HepG2 (cell line): Measurements from ENCODE around the gene SLC2A4. TPM values are rescaled to one million over a fixed set of nuclear protein-coding genes. Genes with fewer than 3 reads are reported as not detected.

Source experiments
- ATAD3A ChIP-seq: sonication (generic); formaldehyde crosslinking; IDR thresholded peaks from 2 replicates; pipeline ENCODE4 v1.4.0; 2020; ENCODE audit warnings: missing genetic modification reagents
- EHMT2 ChIP-seq: fragments of 200-600 bp; sonication (generic); IDR thresholded peaks from 2 replicates; pipeline ENCODE4 v1.7.0; 2017; ENCODE audit warnings: antibody characterized with exemption, low read depth, low read length, borderline replicate concordance
- HNF4A ChIP-seq: sonication (generic); formaldehyde crosslinking; IDR thresholded peaks from 2 replicates; pipeline ENCODE4 v1.4.0; 2020; ENCODE audit warnings: missing genetic modification reagents
- MIER3 ChIP-seq: IDR thresholded peaks from 2 replicates; pipeline ENCODE4 v1.6.1; 2016; ENCODE audit warnings: missing compliant biosample characterization, borderline replicate concordance
- SOX6 ChIP-seq, 2 experiments: fragments of 450-650 bp in 1 of 2; sonication (generic) in 1 of 2; formaldehyde crosslinking in 1 of 2; IDR thresholded peaks; 2 replicates each; pipeline versions ENCODE4 v1.4.0 to v1.6.1; 2017 to 2020; ENCODE audit warnings: antibody characterized with exemption in 1 of 2, mild to moderate bottlenecking in 1 of 2, missing genetic modification reagents in 1 of 2
- SRY ChIP-seq: sonication (generic); formaldehyde crosslinking; IDR thresholded peaks from 2 replicates; pipeline ENCODE4 v1.8.0; 2022; ENCODE audit warnings: mild to moderate bottlenecking, missing genetic modification reagents
- TBX3 ChIP-seq: fragments of 450-650 bp; IDR thresholded peaks from 2 replicates; pipeline ENCODE4 v1.6.1; 2017; ENCODE audit warnings: antibody characterized with exemption, mild to moderate bottlenecking, inconsistent platforms, borderline replicate concordance
- ZFYVE20 ChIP-seq: sonication (generic); formaldehyde crosslinking; IDR thresholded peaks from 2 replicates; pipeline ENCODE4 v1.8.0; 2023; ENCODE audit warnings: low read depth, mild to moderate bottlenecking, moderate library complexity, missing genetic modification reagents, borderline replicate concordance
- ZNF331 ChIP-seq: sonication (generic); formaldehyde crosslinking; IDR thresholded peaks from 2 replicates; pipeline ENCODE4 v1.4.0; 2020; ENCODE audit warnings: missing genetic modification reagents
- ZNF382 ChIP-seq: sonication (generic); formaldehyde crosslinking; IDR thresholded peaks from 2 replicates; pipeline ENCODE4 v1.5.0; 2020; ENCODE audit warnings: missing genetic modification reagents, mild to moderate bottlenecking, borderline replicate concordance
- polyA plus RNA-seq, 8 experiments: library from polyadenylated mRNA; depleted of rRNA in 3 of 8; stranded (reverse) in 7 of 8; unstranded in 1 of 8; fragments of >200 nt; fragmentation: Illumina TruSeq in 4 of 8; extraction: Trizol in 4 of 8; gene quantifications; 2 replicates each; pipeline versions ENCODE4 v1.2.1 to v1.2.3, GENCODE V29; 2011 to 2016; ENCODE audit warnings: low read depth in 4 of 8, missing spikeins in 1 of 8, mixed read lengths in 1 of 8; ENCODE audit not compliant: insufficient read depth in 1 of 8
- total RNA-seq, 5 experiments: library from RNA; depleted of rRNA; stranded (reverse); fragments of >200 nt; fragmentation: Illumina TruSeq; extraction: Trizol; gene quantifications; 2 replicates each; pipeline ENCODE4 v1.2.3, GENCODE V29; 2016; ENCODE audit warnings: low read depth in 1 of 5
- TF ChIP-seq, protein P1 (sequence below): sonication (generic); formaldehyde crosslinking; IDR thresholded peaks from 2 replicates; pipeline ENCODE4 v1.4.0; 2020; ENCODE audit warnings: missing genetic modification reagents
- TF ChIP-seq, protein P2 (sequence below): sonication (generic); formaldehyde crosslinking; IDR thresholded peaks from one replicate; pipeline ENCODE4 v1.5.1; 2020; ENCODE audit warnings: mild to moderate bottlenecking, missing genetic modification reagents; ENCODE audit errors: not compliant biosample characterization
- TF ChIP-seq, protein P3 (sequence below): sonication (generic); formaldehyde crosslinking; IDR thresholded peaks from 2 replicates; pipeline ENCODE4 v1.9.0; 2022; ENCODE audit warnings: low read depth, missing genetic modification reagents
- TF ChIP-seq, protein P4 (sequence below): sonication (generic); formaldehyde crosslinking; IDR thresholded peaks from 2 replicates; pipeline ENCODE4 v1.4.0; 2020; ENCODE audit warnings: mild to moderate bottlenecking, missing genetic modification reagents

The SLC2A4 gene
- total and polyA plus RNA-seq, 2 of the 13 experiments (the other 11 are each of a cell fraction or from before 2014, with no cell fraction given): 4.9 to 5.8 TPM

- TF ChIP-seq HNF4A (CRISPR knock-in tag) (no peak), ZNF331 (CRISPR knock-in tag) (no peak), MIER3 (CRISPR knock-in tag) (peak; percentile 62; the same call in 1 of the 2 replicates), EHMT2 (no peak), ZFYVE20 (CRISPR knock-in tag) (no peak), TBX3 (no peak), ATAD3A (no peak), SRY (CRISPR knock-in tag) (no peak), SOX6 (IDR thresholded peaks at IDR 0.05) (no peak), SOX6 (CRISPR knock-in tag; IDR thresholded peaks at IDR 0.05) (peak; percentile 53), ZNF382 (CRISPR knock-in tag) (no peak)
- TF ChIP-seq, protein P1, sequence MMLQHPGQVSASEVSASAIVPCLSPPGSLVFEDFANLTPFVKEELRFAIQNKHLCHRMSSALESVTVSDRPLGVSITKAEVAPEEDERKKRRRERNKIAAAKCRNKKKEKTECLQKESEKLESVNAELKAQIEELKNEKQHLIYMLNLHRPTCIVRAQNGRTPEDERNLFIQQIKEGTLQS: no peak
- TF ChIP-seq, protein P2, sequence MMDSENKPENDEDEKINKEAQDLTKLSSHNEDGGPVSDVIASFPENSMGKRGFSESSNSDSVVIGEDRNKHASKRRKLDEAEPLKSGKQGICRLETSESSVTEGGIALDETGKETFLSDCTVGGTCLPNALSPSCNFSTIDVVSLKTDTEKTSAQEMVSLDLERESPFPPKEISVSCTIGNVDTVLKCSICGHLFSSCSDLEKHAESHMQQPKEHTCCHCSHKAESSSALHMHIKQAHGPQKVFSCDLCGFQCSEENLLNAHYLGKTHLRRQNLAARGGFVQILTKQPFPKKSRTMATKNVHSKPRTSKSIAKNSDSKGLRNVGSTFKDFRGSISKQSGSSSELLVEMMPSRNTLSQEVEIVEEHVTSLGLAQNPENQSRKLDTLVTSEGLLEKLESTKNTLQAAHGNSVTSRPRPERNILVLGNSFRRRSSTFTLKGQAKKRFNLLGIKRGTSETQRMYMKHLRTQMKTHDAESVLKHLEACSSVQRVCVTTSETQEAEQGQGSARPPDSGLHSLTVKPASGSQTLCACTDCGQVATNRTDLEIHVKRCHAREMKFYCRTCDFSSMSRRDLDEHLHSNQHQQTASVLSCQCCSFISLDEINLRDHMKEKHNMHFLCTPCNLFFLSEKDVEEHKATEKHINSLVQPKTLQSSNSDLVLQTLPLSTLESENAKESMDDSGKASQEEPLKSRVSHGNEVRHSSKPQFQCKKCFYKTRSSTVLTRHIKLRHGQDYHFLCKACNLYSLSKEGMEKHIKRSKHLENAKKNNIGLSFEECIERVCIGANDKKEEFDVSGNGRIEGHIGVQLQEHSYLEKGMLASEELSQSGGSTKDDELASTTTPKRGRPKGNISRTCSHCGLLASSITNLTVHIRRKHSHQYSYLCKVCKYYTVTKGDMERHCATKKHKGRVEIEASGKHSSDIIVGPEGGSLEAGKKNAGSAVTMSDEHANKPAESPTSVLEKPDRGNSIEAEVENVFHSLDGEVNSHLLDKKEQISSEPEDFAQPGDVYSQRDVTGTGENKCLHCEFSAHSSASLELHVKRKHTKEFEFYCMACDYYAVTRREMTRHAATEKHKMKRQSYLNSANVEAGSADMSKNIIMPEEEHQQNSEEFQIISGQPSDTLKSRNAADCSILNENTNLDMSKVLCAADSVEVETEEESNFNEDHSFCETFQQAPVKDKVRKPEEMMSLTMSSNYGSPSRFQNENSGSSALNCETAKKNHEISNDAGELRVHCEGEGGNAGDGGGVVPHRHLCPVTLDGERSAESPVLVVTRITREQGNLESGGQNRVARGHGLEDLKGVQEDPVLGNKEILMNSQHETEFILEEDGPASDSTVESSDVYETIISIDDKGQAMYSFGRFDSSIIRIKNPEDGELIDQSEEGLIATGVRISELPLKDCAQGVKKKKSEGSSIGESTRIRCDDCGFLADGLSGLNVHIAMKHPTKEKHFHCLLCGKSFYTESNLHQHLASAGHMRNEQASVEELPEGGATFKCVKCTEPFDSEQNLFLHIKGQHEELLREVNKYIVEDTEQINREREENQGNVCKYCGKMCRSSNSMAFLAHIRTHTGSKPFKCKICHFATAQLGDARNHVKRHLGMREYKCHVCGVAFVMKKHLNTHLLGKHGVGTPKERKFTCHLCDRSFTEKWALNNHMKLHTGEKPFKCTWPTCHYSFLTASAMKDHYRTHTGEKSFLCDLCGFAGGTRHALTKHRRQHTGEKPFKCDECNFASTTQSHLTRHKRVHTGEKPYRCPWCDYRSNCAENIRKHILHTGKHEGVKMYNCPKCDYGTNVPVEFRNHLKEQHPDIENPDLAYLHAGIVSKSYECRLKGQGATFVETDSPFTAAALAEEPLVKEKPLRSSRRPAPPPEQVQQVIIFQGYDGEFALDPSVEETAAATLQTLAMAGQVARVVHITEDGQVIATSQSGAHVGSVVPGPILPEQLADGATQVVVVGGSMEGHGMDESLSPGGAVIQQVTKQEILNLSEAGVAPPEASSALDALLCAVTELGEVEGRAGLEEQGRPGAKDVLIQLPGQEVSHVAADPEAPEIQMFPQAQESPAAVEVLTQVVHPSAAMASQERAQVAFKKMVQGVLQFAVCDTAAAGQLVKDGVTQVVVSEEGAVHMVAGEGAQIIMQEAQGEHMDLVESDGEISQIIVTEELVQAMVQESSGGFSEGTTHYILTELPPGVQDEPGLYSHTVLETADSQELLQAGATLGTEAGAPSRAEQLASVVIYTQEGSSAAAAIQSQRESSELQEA (CRISPR knock-in tag): no peak
- TF ChIP-seq, protein P3, sequence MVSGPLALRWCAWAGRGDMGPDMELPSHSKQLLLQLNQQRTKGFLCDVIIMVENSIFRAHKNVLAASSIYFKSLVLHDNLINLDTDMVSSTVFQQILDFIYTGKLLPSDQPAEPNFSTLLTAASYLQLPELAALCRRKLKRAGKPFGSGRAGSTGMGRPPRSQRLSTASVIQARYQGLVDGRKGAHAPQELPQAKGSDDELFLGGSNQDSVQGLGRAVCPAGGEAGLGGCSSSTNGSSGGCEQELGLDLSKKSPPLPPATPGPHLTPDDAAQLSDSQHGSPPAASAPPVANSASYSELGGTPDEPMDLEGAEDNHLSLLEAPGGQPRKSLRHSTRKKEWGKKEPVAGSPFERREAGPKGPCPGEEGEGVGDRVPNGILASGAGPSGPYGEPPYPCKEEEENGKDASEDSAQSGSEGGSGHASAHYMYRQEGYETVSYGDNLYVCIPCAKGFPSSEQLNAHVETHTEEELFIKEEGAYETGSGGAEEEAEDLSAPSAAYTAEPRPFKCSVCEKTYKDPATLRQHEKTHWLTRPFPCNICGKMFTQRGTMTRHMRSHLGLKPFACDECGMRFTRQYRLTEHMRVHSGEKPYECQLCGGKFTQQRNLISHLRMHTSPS (CRISPR knock-in tag): no peak
- TF ChIP-seq, protein P4, sequence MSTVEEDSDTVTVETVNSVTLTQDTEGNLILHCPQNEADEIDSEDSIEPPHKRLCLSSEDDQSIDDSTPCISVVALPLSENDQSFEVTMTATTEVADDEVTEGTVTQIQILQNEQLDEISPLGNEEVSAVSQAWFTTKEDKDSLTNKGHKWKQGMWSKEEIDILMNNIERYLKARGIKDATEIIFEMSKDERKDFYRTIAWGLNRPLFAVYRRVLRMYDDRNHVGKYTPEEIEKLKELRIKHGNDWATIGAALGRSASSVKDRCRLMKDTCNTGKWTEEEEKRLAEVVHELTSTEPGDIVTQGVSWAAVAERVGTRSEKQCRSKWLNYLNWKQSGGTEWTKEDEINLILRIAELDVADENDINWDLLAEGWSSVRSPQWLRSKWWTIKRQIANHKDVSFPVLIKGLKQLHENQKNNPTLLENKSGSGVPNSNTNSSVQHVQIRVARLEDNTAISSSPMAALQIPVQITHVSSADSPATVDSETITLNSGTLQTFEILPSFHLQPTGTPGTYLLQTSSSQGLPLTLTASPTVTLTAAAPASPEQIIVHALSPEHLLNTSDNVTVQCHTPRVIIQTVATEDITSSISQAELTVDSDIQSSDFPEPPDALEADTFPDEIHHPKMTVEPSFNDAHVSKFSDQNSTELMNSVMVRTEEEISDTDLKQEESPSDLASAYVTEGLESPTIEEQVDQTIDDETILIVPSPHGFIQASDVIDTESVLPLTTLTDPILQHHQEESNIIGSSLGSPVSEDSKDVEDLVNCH (CRISPR knock-in tag): 0 out of 2 replicates have a peak, but pooled peaks have one; percentile 43
Observed at GRCh38 chr17:7239091-7240027, 42.2 kb upstream of the SLC2A4 start, which contains the start of gene PHF23 (continued).
